HCT116 (cell line): Measurements from ENCODE around the gene OCSTAMP. TPM values are rescaled to one million over a fixed set of nuclear protein-coding genes. Genes with fewer than 3 reads are reported as not detected.

ENCODE experiments used
- ATAC-seq: fragments of 200-7000 bp; cut with Tn5 transposase; 2 replicates; pipeline ENCODE4 v1.9.1; 2020; ENCODE audit warnings: mild to moderate bottlenecking, moderate library complexity
- BruUV-seq: library from RNA; stranded (reverse); fragments of 400-500 nt; replicated peaks from 2 replicates; lab custom pipeline; 2021; lab: Mats Ljungman, UMichigan
- CTCF ChIA-PET: fragments of 300-600 bp; sonication (Branson Sonifier 250); formaldehyde crosslinking; loops from one replicate; lab custom pipeline; 2021; ENCODE audit warnings: antibody characterized with exemption; lab: Charles Lee
- POLR2A ChIA-PET: fragments of 300-600, 350-600 bp; sonication (Branson Sonifier 250); formaldehyde crosslinking; loops from one replicate; lab custom pipeline; 2021; ENCODE audit warnings: antibody characterized with exemption; lab: Charles Lee
- RAD21 ChIA-PET, 2 experiments: fragments of 300-600 bp; sonication (Branson Sonifier 250); formaldehyde crosslinking; loops; one replicate each; lab custom pipeline; 2023; ENCODE audit warnings: low total read pairs in 2 of 2; ENCODE audit not compliant: uncharacterized antibody in 2 of 2, unreplicated experiment in 2 of 2, low non-redundant PET in 1 of 2; lab: Charles Lee
- DNase-seq: peaks from one replicate; pipeline ENCODE4 v3.0.0-alpha.2; 2010; ENCODE audit warnings: low read depth, low spot score
- H2AFZ ChIP-seq: fragments of 200-600 bp; shearing (Covaris generic), sonication (generic); 2 replicates; pipeline ENCODE4 v1.6.1; 2017; ENCODE audit warnings: low read depth, mixed run types, mixed read lengths, antibody characterized with exemption, low read length; ENCODE audit not compliant: poor library complexity, severe bottlenecking
- H3K27ac ChIP-seq: 2 replicates; pipeline ENCODE4 v1.5.1; 2012; ENCODE audit warnings: low read depth, low read length
- H3K27me3 ChIP-seq: fragments of 200-600 bp; sonication (generic); 2 replicates; pipeline ENCODE4 v1.6.1; 2016; ENCODE audit warnings: mixed run types, low read length, mixed read lengths; ENCODE audit not compliant: insufficient read depth
- H3K36me3 ChIP-seq, 2 experiments: fragments of 200-500 bp in 1 of 2; fragments of 200-600 bp in 1 of 2; sonication (Bioruptor generic) in 1 of 2; sonication (generic) in 1 of 2; 2 replicates each; pipeline versions ENCODE4 v1.5.1 to v1.6.1; 2014 to 2016; ENCODE audit warnings: low read length in 2 of 2, inconsistent platforms in 1 of 2, mixed read lengths in 1 of 2, mixed run types in 1 of 2; ENCODE audit not compliant: insufficient read depth in 2 of 2, control insufficient read depth in 1 of 2
- H3K4me1 ChIP-seq, 2 experiments: fragments of 200-600 bp in 1 of 2; sonication (generic) in 1 of 2; 2 replicates each; pipeline versions ENCODE4 v1.5.1 to v1.6.1; 2012 to 2017; ENCODE audit warnings: low read length in 2 of 2, inconsistent platforms in 1 of 2, mild to moderate bottlenecking in 1 of 2, mixed read lengths in 1 of 2, mixed run types in 1 of 2, moderate library complexity in 1 of 2; ENCODE audit not compliant: insufficient read depth in 2 of 2, control insufficient read depth in 1 of 2
- H3K4me2 ChIP-seq: fragments of 200-600 bp; sonication (generic); 2 replicates; pipeline ENCODE4 v1.6.1; 2017; ENCODE audit warnings: mixed run types, low read length, mixed read lengths
- H3K4me3 ChIP-seq, 2 experiments: fragments of 200-600 bp in 1 of 2; sonication (generic) in 1 of 2; replicated peaks in 1 of 2; 2 replicates each; pipeline ENCODE4 v1.5.1; 2011 to 2016; ENCODE audit warnings: low read length in 2 of 2, control low read depth in 1 of 2, low read depth in 1 of 2, mild to moderate bottlenecking in 1 of 2, mixed read lengths in 1 of 2, mixed run types in 1 of 2
- H3K79me2 ChIP-seq: fragments of 200-600 bp; sonication (generic); 2 replicates; pipeline ENCODE4 v1.6.1; 2017; ENCODE audit warnings: mild to moderate bottlenecking, mixed run types, low read length, moderate library complexity, mixed read lengths; ENCODE audit not compliant: insufficient read depth
- H3K9ac ChIP-seq: fragments of 200-600 bp; sonication (generic); 2 replicates; pipeline ENCODE4 v1.6.1; 2016; ENCODE audit warnings: low read length, mixed read lengths
- H3K9me2 ChIP-seq: fragments of 200-600 bp; sonication (generic), shearing (Covaris generic); 2 replicates; pipeline ENCODE4 v1.6.1; 2017; ENCODE audit warnings: mixed run types, mild to moderate bottlenecking, moderate library complexity; ENCODE audit not compliant: insufficient read depth
- H3K9me3 ChIP-seq, 2 experiments: fragments of 200-500 bp in 1 of 2; fragments of 200-600 bp in 1 of 2; sonication (Bioruptor generic) in 1 of 2; sonication (generic) in 1 of 2; 2 replicates each; pipeline ENCODE4 v1.6.1; 2014 to 2017; ENCODE audit warnings: low read length in 2 of 2, mixed read lengths in 2 of 2, inconsistent platforms in 1 of 2, low read depth in 1 of 2, mild to moderate bottlenecking in 1 of 2, mixed run types in 1 of 2, moderate library complexity in 1 of 2; ENCODE audit not compliant: control insufficient read depth in 1 of 2, insufficient read depth in 1 of 2
- H4K20me1 ChIP-seq: fragments of 200-600 bp; sonication (generic), shearing (Covaris generic); 2 replicates; pipeline ENCODE4 v1.6.1; 2017; ENCODE audit warnings: mixed run types, mild to moderate bottlenecking, moderate library complexity; ENCODE audit not compliant: insufficient read depth
- EGR1 ChIP-seq: IDR thresholded peaks from 2 replicates; pipeline ENCODE4 v1.6.1; 2012; ENCODE audit warnings: low read depth
- ELF1 ChIP-seq: IDR thresholded peaks from 2 replicates; pipeline ENCODE4 v1.6.1; 2012; ENCODE audit warnings: low read depth, borderline replicate concordance
- EZH2 ChIP-seq: fragments of 200-600 bp; sonication (generic); IDR thresholded peaks from 2 replicates; pipeline ENCODE4 v1.6.1; 2017; ENCODE audit warnings: antibody characterized with exemption, mixed run types
- FOSL1 ChIP-seq: IDR thresholded peaks from 2 replicates; pipeline ENCODE4 v1.6.1; 2012; ENCODE audit warnings: low read depth
- JUND ChIP-seq: IDR thresholded peaks from 2 replicates; pipeline ENCODE4 v1.6.1; 2012
- POLR2A ChIP-seq: IDR thresholded peaks from 2 replicates; pipeline ENCODE4 v1.7.0; 2011; ENCODE audit warnings: borderline replicate concordance; ENCODE audit not compliant: insufficient read depth, insufficient read length; ENCODE audit errors: extremely low read depth
- RAD21 ChIP-seq: IDR thresholded peaks from 2 replicates; pipeline ENCODE4 v1.6.1; 2012; ENCODE audit warnings: low read depth, mild to moderate bottlenecking
- SIN3A ChIP-seq: IDR thresholded peaks from 2 replicates; pipeline ENCODE4 v1.6.1; 2012; ENCODE audit warnings: low read depth
- SP1 ChIP-seq: IDR thresholded peaks from 2 replicates; pipeline ENCODE4 v1.6.1; 2012; ENCODE audit warnings: low read depth
- SRF ChIP-seq: IDR thresholded peaks from 2 replicates; pipeline ENCODE4 v1.6.1; 2012; ENCODE audit warnings: low read depth
- TCF7L2 ChIP-seq: IDR thresholded peaks from 2 replicates; pipeline ENCODE4 v1.7.0; 2011; ENCODE audit warnings: borderline replicate concordance, inconsistent platforms; ENCODE audit not compliant: insufficient read depth, insufficient read length; ENCODE audit errors: extremely low read depth
- YY1 ChIP-seq: IDR thresholded peaks from 2 replicates; pipeline ENCODE4 v1.6.1; 2011; ENCODE audit warnings: low read length, low read depth, moderate library complexity, mild to moderate bottlenecking; ENCODE audit not compliant: insufficient replicate concordance; ENCODE audit errors: extremely low read depth
- intact Hi-C: fragments of 100-400 bp; cut with micrococcal nuclease; formaldehyde crosslinking; loops from 2 replicates; pipeline ENCODE4 v1.10.0; 2022
- total RNA-seq: library from RNA; stranded (reverse); gene quantifications from one replicate; pipeline ENCODE4 v1.2.1, GENCODE V29; 2021; ENCODE audit not compliant: unreplicated experiment
- TF ChIP-seq, protein P1 (sequence below): IDR thresholded peaks from 2 replicates; pipeline ENCODE4 v1.6.1; 2012
- TF ChIP-seq, protein P2 (sequence below), 3 experiments: fragments of 200-600 bp in 1 of 3; sonication (generic) in 1 of 3; IDR thresholded peaks in 2 of 3; conservative IDR thresholded peaks in 1 of 3; 2 replicates each; pipeline ENCODE4 v1.5.1; 2012 to 2017; ENCODE audit warnings: low read depth in 2 of 3, low read length in 2 of 3, antibody characterized with exemption in 1 of 3, borderline replicate concordance in 1 of 3, control low read depth in 1 of 3, mild to moderate bottlenecking in 1 of 3, mixed read lengths in 1 of 3, mixed run types in 1 of 3, moderate library complexity in 1 of 3; ENCODE audit not compliant: insufficient read depth in 1 of 3

Gene OCSTAMP
- total RNA-seq, 1 experiment from 2014 or later = not detected

DNA sequence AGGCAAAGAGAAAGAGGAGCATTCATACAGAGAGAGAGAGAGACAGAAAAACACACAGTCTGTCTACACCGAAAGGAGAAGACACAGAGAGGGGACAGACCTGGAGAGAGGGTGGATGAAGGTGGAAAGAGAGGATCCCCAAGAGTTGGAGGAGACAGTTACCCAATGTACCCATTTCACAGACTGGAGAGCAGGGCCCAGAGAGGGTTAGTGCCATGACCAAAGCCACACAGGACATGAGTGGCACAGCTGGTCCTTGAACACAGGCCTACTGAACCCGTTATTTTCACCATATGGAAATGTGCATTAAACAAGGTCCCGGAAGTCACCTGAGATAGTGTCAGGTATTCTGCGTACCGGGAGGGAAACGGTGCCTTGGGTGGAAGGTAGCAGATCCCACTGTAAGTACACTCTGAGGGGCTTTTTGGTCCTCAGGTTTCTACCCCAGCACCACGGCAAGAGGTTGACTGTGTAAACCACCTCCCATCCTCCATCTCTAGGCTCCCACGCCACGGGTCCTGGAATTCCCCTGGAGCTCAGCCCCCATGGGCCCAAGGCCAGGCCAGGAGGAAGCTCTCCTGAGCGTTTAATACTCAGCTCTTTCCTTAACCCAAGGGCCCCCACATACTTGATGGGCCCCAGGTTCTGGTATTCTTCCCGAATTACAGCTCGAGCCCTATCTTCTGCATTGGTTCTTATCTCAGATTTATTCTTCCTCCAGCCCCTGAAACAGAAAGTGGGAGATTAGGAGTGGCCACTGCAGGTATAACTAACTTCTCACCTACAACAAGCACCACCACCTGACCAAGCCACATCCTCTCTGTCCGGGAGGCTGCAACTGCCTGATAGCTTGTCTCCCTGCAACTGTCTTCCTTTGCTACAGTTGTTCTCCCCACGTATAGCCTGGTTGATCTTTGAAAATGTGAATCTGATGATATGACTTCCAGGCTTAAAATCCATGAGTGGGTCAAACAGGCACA lies 38.4 kb upstream of the OCSTAMP start:
- ATAC-seq = no peak
- H3K36me3 ChIP-seq = no peaks in the 10 kb centered on the region
- no peaks in the 10 kb centered on the region for H3K27me3 ChIP-seq
- ChIA-PET POLR2A (no interaction called here), RAD21 (no interaction called here), CTCF (no interaction called here)
- no peaks in the 10 kb centered on the region for H3K9me3 ChIP-seq
- H3K9ac ChIP-seq = no peak overlapping the region
- H3K4me2 ChIP-seq = no peak overlapping the region
- no peak overlapping the region for H2AFZ ChIP-seq
- H3K79me2 ChIP-seq = no peaks in the 10 kb centered on the region
- no peak overlapping the region for H3K4me3 ChIP-seq
- H3K4me1 ChIP-seq = no peaks in the 10 kb centered on the region
- H4K20me1 ChIP-seq = no peaks in the 10 kb centered on the region
- TF ChIP-seq POLR2A (no peak), FOSL1 (no peak), YY1 (no peak), SRF (no peak), EGR1 (no peak), EZH2 (no peak), TCF7L2 (no peak), SP1 (no peak), RAD21 (no peak), JUND (no peak), SIN3A (no peak), ELF1 (no peak)
- TF ChIP-seq, protein P1, sequence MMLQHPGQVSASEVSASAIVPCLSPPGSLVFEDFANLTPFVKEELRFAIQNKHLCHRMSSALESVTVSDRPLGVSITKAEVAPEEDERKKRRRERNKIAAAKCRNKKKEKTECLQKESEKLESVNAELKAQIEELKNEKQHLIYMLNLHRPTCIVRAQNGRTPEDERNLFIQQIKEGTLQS = no peak
- TF ChIP-seq, protein P2, sequence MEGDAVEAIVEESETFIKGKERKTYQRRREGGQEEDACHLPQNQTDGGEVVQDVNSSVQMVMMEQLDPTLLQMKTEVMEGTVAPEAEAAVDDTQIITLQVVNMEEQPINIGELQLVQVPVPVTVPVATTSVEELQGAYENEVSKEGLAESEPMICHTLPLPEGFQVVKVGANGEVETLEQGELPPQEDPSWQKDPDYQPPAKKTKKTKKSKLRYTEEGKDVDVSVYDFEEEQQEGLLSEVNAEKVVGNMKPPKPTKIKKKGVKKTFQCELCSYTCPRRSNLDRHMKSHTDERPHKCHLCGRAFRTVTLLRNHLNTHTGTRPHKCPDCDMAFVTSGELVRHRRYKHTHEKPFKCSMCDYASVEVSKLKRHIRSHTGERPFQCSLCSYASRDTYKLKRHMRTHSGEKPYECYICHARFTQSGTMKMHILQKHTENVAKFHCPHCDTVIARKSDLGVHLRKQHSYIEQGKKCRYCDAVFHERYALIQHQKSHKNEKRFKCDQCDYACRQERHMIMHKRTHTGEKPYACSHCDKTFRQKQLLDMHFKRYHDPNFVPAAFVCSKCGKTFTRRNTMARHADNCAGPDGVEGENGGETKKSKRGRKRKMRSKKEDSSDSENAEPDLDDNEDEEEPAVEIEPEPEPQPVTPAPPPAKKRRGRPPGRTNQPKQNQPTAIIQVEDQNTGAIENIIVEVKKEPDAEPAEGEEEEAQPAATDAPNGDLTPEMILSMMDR (IDR thresholded peaks at IDR 0.05 in 2 of 3, conservative IDR thresholded peaks at IDR 0.05 in 1 of 3; ENCODE audit: borderline replicate concordance in 1 of 3, insufficient read depth in 1 of 3, low read depth in 2 of 3, low read length in 2 of 3) = no peak
- no TSS peak for BruUV-seq
- intact Hi-C loops = no loop called here
- no peaks in the 10 kb centered on the region for H3K9me2 ChIP-seq
- no peak overlapping the region for H3K27ac ChIP-seq
- no peak for DNase-seq
